Lower lobe of right lung (tissue), 2 donors: ENCODE measurements around the gene SND1. TPM values are rescaled to one million over a fixed set of nuclear protein-coding genes. Genes with fewer than 3 reads are reported as not detected.
A peak's percentile ranks its signal among the peaks of the same experiment; 100 is the strongest.

Source experiments
- ATAC-seq, 2 donors: fragments of 200-7000 bp; cut with Tn5 transposase; one replicate each; pipeline ENCODE4 v1.9.1; 2020 to 2022; ENCODE audit warnings: mild to moderate bottlenecking in 2 of 2, moderate library complexity in 2 of 2
- DNase-seq: peaks from one replicate; pipeline ENCODE4 v3.0.0-alpha.2; 2020
- H3K27ac ChIP-seq: fragments of 200-600 bp; one replicate; pipeline ENCODE4 v1.8.0; 2022
- H3K27me3 ChIP-seq: fragments of 200-600 bp; one replicate; pipeline ENCODE4 v1.8.0; 2022; ENCODE audit warnings: low read depth
- H3K36me3 ChIP-seq: fragments of 200-600 bp; one replicate; pipeline ENCODE4 v1.8.0; 2022; ENCODE audit warnings: mild to moderate bottlenecking
- H3K4me1 ChIP-seq: fragments of 200-600 bp; one replicate; pipeline ENCODE4 v1.8.0; 2022
- H3K4me3 ChIP-seq: fragments of 200-600 bp; one replicate; pipeline ENCODE4 v1.8.0; 2022; ENCODE audit warnings: mild to moderate bottlenecking
- H3K9me3 ChIP-seq: fragments of 200-600 bp; one replicate; pipeline ENCODE4 v1.8.0; 2022
- intact Hi-C: fragments of 100-400 bp; cut with DNase I; formaldehyde crosslinking; loops from one replicate; pipeline ENCODE4 v1.11.0; 2022
- total RNA-seq: library from RNA; stranded (reverse); fragmentation: NEBNext Ultra II Directional; extraction: Animal tissue kit (Norgen Biotek cat#: 25700); gene quantifications from one replicate; pipeline ENCODE4 v1.2.1, GENCODE V29; 2021
- TF ChIP-seq, protein P1 (sequence below): fragments of 200-600 bp; IDR thresholded peaks from one replicate; pipeline ENCODE4 v1.8.0; 2022; ENCODE audit warnings: antibody characterized with exemption, mild to moderate bottlenecking
- donor health status: DM: no; HTN: yes; CAD: no; lungs with severe emphysema.

Gene SND1
- total RNA-seq, 1 donor from 2014 or later, result 142 TPM

DNA sequence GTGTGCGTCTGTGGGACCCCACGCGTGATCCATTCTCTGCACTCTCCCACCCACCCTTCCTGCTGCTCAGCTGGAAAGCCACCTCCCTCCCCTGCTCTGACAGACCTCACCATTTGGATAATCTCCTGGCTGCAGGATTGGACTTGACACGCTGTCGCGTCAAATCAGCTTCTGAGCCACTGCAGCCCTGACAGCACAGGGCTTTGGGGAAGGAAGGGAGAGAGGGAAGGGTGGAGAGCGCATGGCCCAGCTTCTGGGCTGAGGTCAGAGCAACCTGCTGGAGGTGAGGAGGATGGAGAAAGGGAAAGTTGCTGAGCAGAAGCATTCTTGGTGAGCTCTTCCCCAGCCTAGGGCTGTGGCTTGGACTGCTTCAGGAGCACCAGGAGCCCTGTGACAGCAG, 428.2 kb downstream of the SND1 start:
- ATAC-seq (no peak), DNase-seq (no peak)
- no peaks in the 10 kb centered on the region for H3K27me3 ChIP-seq
- no peaks in the 10 kb centered on the region for H3K9me3 ChIP-seq
- intact Hi-C loops, result no loop called here
- peaks cover 8% of the 10 kb centered on the region for H3K4me1 ChIP-seq
- no peak overlapping the region for H3K4me3 ChIP-seq
- H3K27ac ChIP-seq, result no peak overlapping the region
- H3K36me3 ChIP-seq, result peaks cover 71% of the 10 kb centered on the region
- TF ChIP-seq, protein P1, sequence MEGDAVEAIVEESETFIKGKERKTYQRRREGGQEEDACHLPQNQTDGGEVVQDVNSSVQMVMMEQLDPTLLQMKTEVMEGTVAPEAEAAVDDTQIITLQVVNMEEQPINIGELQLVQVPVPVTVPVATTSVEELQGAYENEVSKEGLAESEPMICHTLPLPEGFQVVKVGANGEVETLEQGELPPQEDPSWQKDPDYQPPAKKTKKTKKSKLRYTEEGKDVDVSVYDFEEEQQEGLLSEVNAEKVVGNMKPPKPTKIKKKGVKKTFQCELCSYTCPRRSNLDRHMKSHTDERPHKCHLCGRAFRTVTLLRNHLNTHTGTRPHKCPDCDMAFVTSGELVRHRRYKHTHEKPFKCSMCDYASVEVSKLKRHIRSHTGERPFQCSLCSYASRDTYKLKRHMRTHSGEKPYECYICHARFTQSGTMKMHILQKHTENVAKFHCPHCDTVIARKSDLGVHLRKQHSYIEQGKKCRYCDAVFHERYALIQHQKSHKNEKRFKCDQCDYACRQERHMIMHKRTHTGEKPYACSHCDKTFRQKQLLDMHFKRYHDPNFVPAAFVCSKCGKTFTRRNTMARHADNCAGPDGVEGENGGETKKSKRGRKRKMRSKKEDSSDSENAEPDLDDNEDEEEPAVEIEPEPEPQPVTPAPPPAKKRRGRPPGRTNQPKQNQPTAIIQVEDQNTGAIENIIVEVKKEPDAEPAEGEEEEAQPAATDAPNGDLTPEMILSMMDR, result no peak

DNA sequence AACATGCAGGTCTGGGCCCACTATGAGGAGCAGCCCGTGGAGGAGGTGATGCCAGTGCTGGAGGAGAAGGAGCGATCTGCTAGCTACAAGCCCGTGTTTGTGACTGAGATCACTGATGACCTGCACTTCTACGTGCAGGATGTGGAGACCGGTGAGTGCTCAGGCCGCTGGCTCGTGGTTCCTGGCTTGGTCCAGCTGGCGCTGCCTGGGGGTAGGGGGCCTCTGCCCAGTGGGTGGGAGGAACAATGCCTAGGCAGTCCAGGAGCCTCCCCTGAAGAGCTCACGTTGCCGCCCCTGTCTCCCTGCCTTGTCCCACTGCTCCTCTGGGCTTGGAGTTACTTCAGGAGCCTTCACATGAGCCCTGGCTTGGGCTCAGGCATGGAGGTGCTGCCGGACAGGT, 429.4 kb downstream of the SND1 start:
- H3K9me3 ChIP-seq, result no peaks in the 10 kb centered on the region
- H3K27ac ChIP-seq, result no peak overlapping the region
- DNase-seq (peak; percentile 20), ATAC-seq (no peak)
- TF ChIP-seq, protein P1, result no peak
- intact Hi-C loops, result no loop called here
- H3K4me3 ChIP-seq, result no peak overlapping the region
- no peaks in the 10 kb centered on the region for H3K27me3 ChIP-seq
- H3K4me1 ChIP-seq, result peaks cover 8% of the 10 kb centered on the region
- peaks cover 71% of the 10 kb centered on the region for H3K36me3 ChIP-seq

DNA sequence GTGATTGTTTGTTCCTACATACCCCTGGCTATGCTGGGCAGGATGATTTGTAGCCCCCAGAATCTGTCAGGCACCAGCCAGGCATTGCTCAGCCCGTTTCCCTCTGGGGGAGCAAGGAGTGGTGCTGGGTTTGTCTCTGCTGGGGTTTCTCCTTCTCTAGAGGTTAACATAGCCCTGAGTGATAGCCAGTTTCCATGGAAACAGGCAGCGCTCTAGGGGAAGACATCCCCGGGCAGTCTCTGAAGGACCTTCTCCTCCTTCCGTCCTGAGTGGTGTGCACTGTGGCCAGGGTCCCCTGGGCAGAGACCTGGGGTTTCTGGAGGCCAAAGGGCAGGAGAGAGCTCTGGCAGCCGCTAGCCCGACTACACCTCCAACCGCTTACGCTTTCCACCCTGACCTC, 429.8 kb downstream of the SND1 start:
- no peak overlapping the region for H3K27ac ChIP-seq
- ATAC-seq, result no peak
- intact Hi-C loops, result no loop called here
- H3K4me1 ChIP-seq, result peaks cover 5% of the 10 kb centered on the region
- peaks cover 76% of the 10 kb centered on the region for H3K36me3 ChIP-seq
- no peak overlapping the region for H3K4me3 ChIP-seq
- H3K9me3 ChIP-seq, result no peaks in the 10 kb centered on the region
- no peaks in the 10 kb centered on the region for H3K27me3 ChIP-seq
- peak; percentile 8 for DNase-seq
- TF ChIP-seq, protein P1, result no peak

- no peaks in the 10 kb centered on the region for H3K9me3 ChIP-seq
- no peaks in the 10 kb centered on the region for H3K27me3 ChIP-seq
- no peak overlapping the region for H3K27ac ChIP-seq
- DNase-seq (no peak), ATAC-seq (no peak)
- H3K4me1 ChIP-seq, result no peaks in the 10 kb centered on the region
- no peak overlapping the region for H3K4me3 ChIP-seq
- peaks cover 79% of the 10 kb centered on the region for H3K36me3 ChIP-seq
- TF ChIP-seq, protein P1, result no peak
- intact Hi-C loops, result no loop called here
Measured at GRCh38 chr7:128082431-128082830, 430.4 kb downstream of the SND1 start.

DNA sequence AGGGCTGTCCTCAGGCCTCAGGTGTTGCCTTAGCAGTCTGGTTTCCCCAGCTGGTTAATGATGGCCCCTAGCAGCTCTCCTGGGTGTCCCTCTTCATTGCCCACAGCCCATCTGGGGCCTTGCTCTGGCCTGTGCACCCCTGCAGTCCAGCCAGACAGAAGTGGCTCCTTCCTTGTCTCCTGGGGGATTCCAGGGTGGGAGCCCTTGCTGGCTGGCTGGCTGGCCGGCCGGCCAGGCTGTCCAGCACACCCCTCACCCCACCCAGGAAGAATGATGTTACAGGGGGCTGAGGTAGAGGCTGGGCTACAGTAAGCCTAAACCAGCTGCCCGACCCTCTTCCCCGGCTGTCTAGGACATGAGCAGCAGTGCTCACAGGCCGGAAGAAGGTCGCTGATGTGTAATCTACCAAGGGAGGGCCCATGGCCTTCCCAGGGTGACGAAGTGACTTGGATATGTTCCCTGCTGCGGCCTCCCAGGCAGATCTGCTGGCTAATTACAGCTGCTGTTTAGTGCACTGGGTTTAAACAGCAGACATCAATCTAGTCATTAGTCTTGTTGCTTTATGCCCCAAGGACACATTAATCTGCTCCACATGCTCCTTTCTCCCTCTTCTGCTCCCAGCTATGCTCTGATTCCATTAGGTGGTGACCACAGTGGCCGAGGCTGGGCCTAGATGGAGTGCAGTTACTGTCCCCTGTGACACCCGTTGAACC, 433.1 kb downstream of the SND1 start:
- H3K27me3 ChIP-seq, result no peaks in the 10 kb centered on the region
- ATAC-seq (peak in 1 of 2 donors; percentile 32), DNase-seq (no peak)
- H3K36me3 ChIP-seq, result peaks cover 87% of the 10 kb centered on the region
- no peaks in the 10 kb centered on the region for H3K9me3 ChIP-seq
- intact Hi-C loops, result no loop called here
- no peak overlapping the region for H3K4me3 ChIP-seq
- H3K4me1 ChIP-seq, result no peaks in the 10 kb centered on the region
- TF ChIP-seq, protein P1, result no peak
- no peak overlapping the region for H3K27ac ChIP-seq
